Measurements from ENCODE around the gene DDX43. TPM values are rescaled to one million over a fixed set of nuclear protein-coding genes. Genes with fewer than 3 reads are reported as not detected.

Gene DDX43
- total and polyA plus RNA-seq, 4 donors, result 0.13 to 0.75 (median 0.22) TPM

DNA sequence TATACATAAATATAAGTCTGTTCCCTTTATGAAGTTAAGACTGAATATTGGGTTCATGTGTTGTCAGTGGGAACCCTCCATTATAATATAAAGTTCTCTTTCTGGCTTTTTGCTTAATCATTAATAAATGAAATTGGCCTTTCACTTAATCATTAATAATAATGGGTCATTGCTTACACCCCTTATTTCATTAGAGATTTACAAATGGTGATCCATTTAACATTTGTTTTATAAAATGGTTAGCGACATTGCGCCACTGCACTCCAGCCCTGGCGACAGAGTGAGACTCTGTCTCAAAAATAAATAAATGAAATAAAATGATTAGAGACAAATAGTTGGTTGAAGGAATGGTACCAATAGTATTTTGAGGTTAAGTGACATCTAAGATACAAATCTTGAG lies 18.5 kb downstream of the DDX43 start:
- Histone ChIP-seq H3K9me3 (ENCODE audit: control insufficient read depth in 4 of 4, low read length in 3 of 4) (no peaks in the 10 kb centered on the region), H3K27ac (ENCODE audit: low read depth in 1 of 2, low read length in 2 of 2) (no peak overlapping the region), H3K36me3 (ENCODE audit: control insufficient read depth in 4 of 4, insufficient read depth in 3 of 4, low read depth in 1 of 4, low read length in 3 of 4) (no peaks in the 10 kb centered on the region), H3K27me3 (ENCODE audit: control insufficient read depth in 4 of 4, insufficient read depth in 4 of 4, low read length in 3 of 4) (no peaks in the 10 kb centered on the region), H3K4me3 (ENCODE audit: low read depth in 1 of 3, low read length in 3 of 3) (no peak overlapping the region), H3K4me1 (ENCODE audit: control insufficient read depth in 4 of 4, insufficient read depth in 4 of 4, low read length in 3 of 4) (no peaks in the 10 kb centered on the region), H3K9ac (ENCODE audit: low read depth in 1 of 2, low read length in 2 of 2) (no peak overlapping the region)
- no peak for DNase-seq (ENCODE audit: low spot score)
- TF ChIP-seq REST (IDR thresholded peaks at IDR 0.05), result no peak
- TF ChIP-seq NR2F2 (IDR thresholded peaks at IDR 0.05), result no peak
- WGBS, result 98% methylated on average over 3 of the region's 3 CpGs

GRCh38 chr6:73418081-73418741 lies 23.6 kb downstream of the DDX43 start:
- H3K27me3 ChIP-seq (ENCODE audit: control insufficient read depth in 4 of 4, insufficient read depth in 4 of 4, low read length in 3 of 4), result no peaks in the 10 kb centered on the region
- H3K36me3 ChIP-seq (ENCODE audit: control insufficient read depth in 4 of 4, insufficient read depth in 3 of 4, low read depth in 1 of 4, low read length in 3 of 4), result no peaks in the 10 kb centered on the region
- no peak overlapping the region for H3K27ac ChIP-seq (ENCODE audit: low read depth in 1 of 2, low read length in 2 of 2)
- TF ChIP-seq YY1 (IDR thresholded peaks at IDR 0.05) (no peak), MAX (IDR thresholded peaks at IDR 0.05) (no peak)
- H3K4me1 ChIP-seq (ENCODE audit: control insufficient read depth in 4 of 4, insufficient read depth in 4 of 4, low read length in 3 of 4), result no peaks in the 10 kb centered on the region
- DNase-seq (ENCODE audit: low spot score), result no peak
- no peak overlapping the region for H3K4me3 ChIP-seq (ENCODE audit: low read depth in 1 of 3, low read length in 3 of 3)
- H3K9ac ChIP-seq (ENCODE audit: low read depth in 1 of 2, low read length in 2 of 2), result no peak overlapping the region
- no peaks in the 10 kb centered on the region for H3K9me3 ChIP-seq (ENCODE audit: control insufficient read depth in 4 of 4, low read length in 3 of 4)
- WGBS, result 90% methylated on average over 11 of the region's 11 CpGs

DNA sequence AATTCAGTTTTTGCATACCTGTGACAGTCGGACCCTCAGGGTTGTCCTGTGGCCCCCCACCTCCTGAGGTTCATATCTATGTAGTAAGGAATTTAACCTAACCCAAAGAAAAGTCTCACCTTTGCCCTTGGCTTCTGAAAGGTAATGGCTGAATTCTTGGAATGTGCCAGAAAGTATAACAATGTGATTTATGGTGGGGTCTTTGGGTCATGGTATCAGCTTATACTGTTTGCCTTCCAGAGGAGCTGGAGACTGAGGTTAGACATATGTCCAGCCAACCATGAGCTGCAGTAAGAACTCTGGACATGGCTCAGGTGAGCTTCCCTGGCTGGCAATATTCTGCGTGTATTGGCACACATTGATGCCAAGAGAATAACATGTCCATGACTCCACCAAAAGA lies 26.9 kb downstream of the DDX43 start:
- H3K9ac ChIP-seq (ENCODE audit: low read depth in 1 of 2, low read length in 2 of 2), result no peak overlapping the region
- no peak for TF ChIP-seq SP1 (IDR thresholded peaks at IDR 0.05)
- TF ChIP-seq RAD21 (IDR thresholded peaks at IDR 0.05), result no peak
- no peak for TF ChIP-seq CTCF (IDR thresholded peaks at IDR 0.05; ENCODE audit: low read depth, low read length, missing input control)
- TF ChIP-seq RXRA (IDR thresholded peaks at IDR 0.05), result no peak
- TF ChIP-seq TAF1 (conservative IDR thresholded peaks at IDR 0.05), result no peak
- TF ChIP-seq HNF4G (IDR thresholded peaks at IDR 0.05), result no peak
- no peak for TF ChIP-seq ATF3 (IDR thresholded peaks at IDR 0.05)
- TF ChIP-seq GABPA (IDR thresholded peaks at IDR 0.05 in 1 of 2, conservative IDR thresholded peaks at IDR 0.05 in 1 of 2), result no peak
- no peak for TF ChIP-seq REST (IDR thresholded peaks at IDR 0.05)
- TF ChIP-seq FOXA2 (IDR thresholded peaks at IDR 0.05), result no peak
- TF ChIP-seq ZBTB33 (IDR thresholded peaks at IDR 0.05), result no peak
- no peak for TF ChIP-seq NR2F2 (IDR thresholded peaks at IDR 0.05)
- TF ChIP-seq EGR1 (IDR thresholded peaks at IDR 0.05; ENCODE audit: low read depth in 2 of 2), result no peak
- H3K4me3 ChIP-seq (ENCODE audit: low read depth in 1 of 3, low read length in 3 of 3), result no peak overlapping the region
- H3K9me3 ChIP-seq (ENCODE audit: control insufficient read depth in 4 of 4, low read length in 3 of 4), result no peaks in the 10 kb centered on the region
- DNase-seq (ENCODE audit: low spot score), result no peak
- H3K27me3 ChIP-seq (ENCODE audit: control insufficient read depth in 4 of 4, insufficient read depth in 4 of 4, low read length in 3 of 4), result no peaks in the 10 kb centered on the region
- no peaks in the 10 kb centered on the region for H3K4me1 ChIP-seq (ENCODE audit: control insufficient read depth in 4 of 4, insufficient read depth in 4 of 4, low read length in 3 of 4)
- no peak overlapping the region for H3K27ac ChIP-seq (ENCODE audit: low read depth in 1 of 2, low read length in 2 of 2)
- WGBS, result 60% methylated on average over 2 of the region's 2 CpGs
- H3K36me3 ChIP-seq (ENCODE audit: control insufficient read depth in 4 of 4, insufficient read depth in 3 of 4, low read depth in 1 of 4, low read length in 3 of 4), result no peaks in the 10 kb centered on the region

All from liver (tissue), 9 donors.